ENCODE results near the gene TBCK. TPM values are rescaled to one million over a fixed set of nuclear protein-coding genes. Genes with fewer than 3 reads are reported as not detected.

TBCK gene
- total RNA-seq, 2 experiments from 2014 or later: 22.5 to 25.1 TPM

GRCh38 chr4:106034220-106034619 lies 281.8 kb downstream of the TBCK start:
- ChIA-PET POLR2A (no interaction called here), CTCF (no interaction called here)
- Mint-ChIP-seq H3K9me3 (ENCODE audit: low read depth) (peaks cover 23% of the 10 kb centered on the region), H3K4me1 (no peaks in the 10 kb centered on the region), H3K27ac (no peak overlapping the region), H3K36me3 (ENCODE audit: low read depth) (peaks cover 6% of the 10 kb centered on the region), H3K4me3 (no peak overlapping the region), H3K27me3 (peaks cover 4% of the 10 kb centered on the region)
- intact Hi-C loops (cut with DNase I, micrococcal nuclease): no loop called here
- DNase-seq (no peak), ATAC-seq (no peak)

DNA sequence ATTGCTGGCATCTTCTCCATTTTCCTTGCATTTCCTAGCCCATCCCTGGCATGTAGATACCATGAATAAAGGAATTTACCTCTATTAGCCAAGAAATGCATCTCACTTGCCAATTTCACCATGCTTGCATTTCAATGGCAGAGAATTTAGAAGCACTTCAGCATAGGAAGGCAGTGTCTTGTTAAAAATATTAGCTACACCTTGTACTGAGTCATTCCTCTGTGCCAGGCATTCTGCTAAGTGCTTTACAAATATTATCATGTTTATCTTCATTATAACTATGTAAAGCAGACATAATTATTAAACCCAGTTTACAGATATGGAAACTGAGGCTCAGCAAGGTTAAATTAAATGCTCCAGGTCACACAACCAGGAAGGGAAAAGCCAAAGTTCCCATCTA lies 282.5 kb downstream of the TBCK start:
- Mint-ChIP-seq H3K4me1 (no peaks in the 10 kb centered on the region), H3K36me3 (ENCODE audit: low read depth) (peaks cover 6% of the 10 kb centered on the region), H3K4me3 (no peak overlapping the region), H3K27ac (no peak overlapping the region), H3K9me3 (ENCODE audit: low read depth) (peaks cover 23% of the 10 kb centered on the region), H3K27me3 (peaks cover 4% of the 10 kb centered on the region)
- CTCF ChIA-PET: no interaction called here
- POLR2A ChIA-PET: no interaction called here
- no peak for DNase-seq
- intact Hi-C loops (cut with DNase I, micrococcal nuclease): no loop called here
- no peak for ATAC-seq

DNA sequence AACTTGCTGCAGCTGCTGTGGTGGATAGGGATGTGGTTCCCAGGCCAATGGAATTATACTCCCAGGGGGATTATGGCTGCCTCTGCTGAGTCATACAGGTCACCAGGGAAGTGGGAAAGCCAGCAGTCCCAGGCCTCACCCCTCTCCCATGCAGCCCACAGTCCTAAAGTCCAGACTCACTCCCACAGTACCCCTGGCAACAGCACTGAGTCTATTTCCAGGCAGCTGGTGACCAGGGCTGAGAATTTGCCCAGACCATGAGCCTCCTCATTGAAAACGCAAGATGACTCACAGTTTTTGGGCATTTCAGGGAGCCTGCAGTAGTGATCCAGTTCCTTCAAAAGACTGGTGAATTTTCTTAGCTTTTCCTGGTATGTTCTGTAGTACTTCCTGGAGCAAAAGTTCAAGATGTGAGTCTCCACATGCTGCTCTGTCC lies 283.1 kb downstream of the TBCK start:
- Mint-ChIP-seq H3K4me1 (no peaks in the 10 kb centered on the region), H3K4me3 (no peak overlapping the region), H3K27me3 (peaks cover 4% of the 10 kb centered on the region), H3K36me3 (ENCODE audit: low read depth) (peaks cover 6% of the 10 kb centered on the region), H3K9me3 (ENCODE audit: low read depth) (peaks cover 23% of the 10 kb centered on the region), H3K27ac (no peak overlapping the region)
- CTCF ChIA-PET: no interaction called here
- DNase-seq (no peak), ATAC-seq (no peak)
- intact Hi-C loops (cut with DNase I, micrococcal nuclease): no loop called here
- POLR2A ChIA-PET: no interaction called here

- POLR2A ChIA-PET: no interaction called here
- DNase-seq: no peak
Observed at GRCh38 chr4:106022454-106022853, 293.6 kb downstream of the TBCK start.

GRCh38 chr4:106021737-106022410 lies 294.1 kb downstream of the TBCK start:
- H3K4me3 Mint-ChIP-seq: no peak overlapping the region
- H3K27ac Mint-ChIP-seq: no peak overlapping the region
- no peaks in the 10 kb centered on the region for H3K27me3 Mint-ChIP-seq
- ChIA-PET POLR2A (no interaction called here), CTCF (interaction anchor here (1.3 kb wide), 1 partner anchor 10 kb away, joined by 3 read pairs; no protein-coding TSS in a partner anchor)
- no peaks in the 10 kb centered on the region for H3K4me1 Mint-ChIP-seq
- DNase-seq: no peak
- intact Hi-C loops (cut with DNase I, micrococcal nuclease): no loop called here
- no peak for ATAC-seq
- no peaks in the 10 kb centered on the region for H3K36me3 Mint-ChIP-seq (ENCODE audit: low read depth)
- H3K9me3 Mint-ChIP-seq (ENCODE audit: low read depth): no peaks in the 10 kb centered on the region

More at GRCh38 chr4:106022454-106022853, 293.6 kb downstream of the TBCK start:
- no peak overlapping the region for H3K4me3 Mint-ChIP-seq
- no peaks in the 10 kb centered on the region for H3K36me3 Mint-ChIP-seq (ENCODE audit: low read depth)
- no peak for ATAC-seq
- intact Hi-C loops (cut with DNase I, micrococcal nuclease): no loop called here
- H3K9me3 Mint-ChIP-seq (ENCODE audit: low read depth): peaks cover 3% of the 10 kb centered on the region
- CTCF ChIA-PET: interaction anchor here (1.3 kb wide), 1 partner anchor 9 kb away, joined by 3 read pairs; no protein-coding TSS in a partner anchor
- H3K27me3 Mint-ChIP-seq: no peaks in the 10 kb centered on the region
- H3K4me1 Mint-ChIP-seq: no peaks in the 10 kb centered on the region
- no peak overlapping the region for H3K27ac Mint-ChIP-seq

DNA sequence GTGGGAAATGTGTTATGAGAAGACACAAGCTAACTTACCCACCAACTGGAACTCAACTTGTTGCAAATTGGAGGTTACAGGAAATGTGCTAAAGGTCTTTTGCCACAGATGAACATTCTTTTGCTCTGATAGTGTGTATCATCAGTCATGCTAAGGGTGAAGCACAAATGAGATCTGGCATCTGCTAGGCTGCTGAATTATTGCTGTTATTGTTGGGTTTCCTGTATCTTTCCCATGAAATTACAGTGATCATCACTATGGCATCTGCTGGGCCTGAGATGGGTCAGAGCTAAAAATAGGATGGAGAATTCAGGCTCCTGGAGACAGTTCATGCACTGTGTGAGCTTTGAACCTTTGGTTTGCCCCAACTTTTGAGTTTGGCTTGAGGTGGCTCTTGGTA lies 296.2 kb downstream of the TBCK start:
- ATAC-seq: no peak
- Mint-ChIP-seq H3K36me3 (ENCODE audit: low read depth) (no peaks in the 10 kb centered on the region), H3K4me3 (no peak overlapping the region), H3K27me3 (no peaks in the 10 kb centered on the region), H3K4me1 (no peaks in the 10 kb centered on the region), H3K27ac (no peak overlapping the region), H3K9me3 (ENCODE audit: low read depth) (peaks cover 4% of the 10 kb centered on the region)
- ChIA-PET CTCF (no interaction called here), POLR2A (no interaction called here)
- intact Hi-C loops (cut with DNase I, micrococcal nuclease): no loop called here
- DNase-seq: no peak

DNA sequence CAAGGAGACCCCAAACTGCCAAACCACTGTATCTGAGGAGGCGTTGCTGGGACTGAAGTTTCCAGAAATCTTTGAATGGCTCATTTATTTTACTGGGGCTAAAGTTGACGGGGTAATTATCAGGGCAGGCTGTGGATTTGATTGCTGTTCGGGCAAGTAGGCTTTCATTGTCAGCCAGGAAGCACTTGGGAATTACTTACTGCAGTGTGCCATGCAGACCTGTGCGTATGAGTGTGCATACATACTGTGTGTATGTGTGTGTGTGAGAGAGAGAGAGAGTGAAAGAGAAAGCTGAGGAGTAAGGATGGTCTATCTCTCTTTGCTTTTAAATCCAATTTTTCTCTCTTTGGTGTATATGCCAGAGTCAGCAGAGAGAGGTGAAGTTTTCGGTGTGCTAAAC lies 298.0 kb downstream of the TBCK start:
- no peaks in the 10 kb centered on the region for H3K4me1 Mint-ChIP-seq
- H3K9me3 Mint-ChIP-seq (ENCODE audit: low read depth): peaks cover 15% of the 10 kb centered on the region
- H3K27me3 Mint-ChIP-seq: no peaks in the 10 kb centered on the region
- ChIA-PET CTCF (no interaction called here), POLR2A (no interaction called here)
- intact Hi-C loops (cut with DNase I, micrococcal nuclease): no loop called here
- H3K27ac Mint-ChIP-seq: no peak overlapping the region
- ATAC-seq: no peak
- H3K36me3 Mint-ChIP-seq (ENCODE audit: low read depth): no peaks in the 10 kb centered on the region
- DNase-seq: no peak
- no peak overlapping the region for H3K4me3 Mint-ChIP-seq

DNA sequence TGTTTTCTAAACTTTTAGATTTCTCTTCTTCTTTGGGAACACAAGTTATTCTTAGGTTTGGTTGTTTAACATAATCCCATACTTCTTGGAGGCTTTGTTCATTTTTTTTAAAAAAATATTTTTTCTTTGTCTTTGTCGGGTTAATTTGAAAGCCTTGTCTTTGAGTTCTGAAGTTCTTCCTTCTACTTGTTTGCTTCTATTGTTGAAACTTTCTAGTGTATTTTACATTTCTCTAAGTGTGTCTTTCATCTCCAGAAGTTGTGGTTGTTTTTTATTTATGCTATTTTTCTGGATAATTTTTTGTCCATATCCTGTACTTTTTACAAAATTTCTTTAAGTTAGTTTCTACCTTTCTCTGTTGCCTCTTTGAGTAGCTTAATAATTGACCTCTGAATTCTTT lies 304.6 kb downstream of the TBCK start:
- no peaks in the 10 kb centered on the region for H3K36me3 Mint-ChIP-seq (ENCODE audit: low read depth)
- H3K9me3 Mint-ChIP-seq (ENCODE audit: low read depth): peaks cover 35% of the 10 kb centered on the region
- ChIA-PET CTCF (interaction anchor here (0.8 kb wide), 1 partner anchor 201 kb away, joined by 3 read pairs; no protein-coding TSS in a partner anchor), POLR2A (no interaction called here)
- DNase-seq (no peak), ATAC-seq (no peak)
- H3K4me3 Mint-ChIP-seq: no peak overlapping the region
- no peaks in the 10 kb centered on the region for H3K27me3 Mint-ChIP-seq
- H3K27ac Mint-ChIP-seq: no peak overlapping the region
- H3K4me1 Mint-ChIP-seq: no peaks in the 10 kb centered on the region
- intact Hi-C loops (cut with DNase I, micrococcal nuclease): no loop called here

DNA sequence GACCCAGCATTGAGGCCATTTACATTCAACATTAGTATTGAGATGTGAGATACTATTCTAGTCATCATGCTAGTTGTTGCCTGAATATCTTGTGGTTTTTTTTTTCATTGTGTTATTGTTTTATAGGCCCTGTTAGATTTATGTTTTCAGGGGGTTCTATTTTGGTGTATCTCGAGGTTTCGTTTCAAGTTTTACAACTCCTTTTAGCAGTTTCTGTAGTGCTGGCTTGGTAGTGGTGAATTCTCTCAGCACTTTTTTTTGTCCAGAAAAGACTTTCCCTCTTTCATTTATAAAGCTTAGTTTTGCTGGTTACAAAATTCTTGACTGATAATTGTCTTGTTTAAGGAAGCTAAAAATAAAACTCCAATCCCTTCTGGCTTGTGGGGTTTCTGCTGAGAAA lies 305.2 kb downstream of the TBCK start:
- peaks cover 35% of the 10 kb centered on the region for H3K9me3 Mint-ChIP-seq (ENCODE audit: low read depth)
- intact Hi-C loops (cut with DNase I, micrococcal nuclease): no loop called here
- no peak overlapping the region for H3K27ac Mint-ChIP-seq
- no peaks in the 10 kb centered on the region for H3K36me3 Mint-ChIP-seq (ENCODE audit: low read depth)
- POLR2A ChIA-PET: no interaction called here
- no peak overlapping the region for H3K4me3 Mint-ChIP-seq
- DNase-seq (no peak), ATAC-seq (no peak)
- H3K4me1 Mint-ChIP-seq: no peaks in the 10 kb centered on the region
- H3K27me3 Mint-ChIP-seq: no peaks in the 10 kb centered on the region
- CTCF ChIA-PET: no interaction called here

GRCh38 chr4:106002994-106003393 lies 313.0 kb downstream of the TBCK start:
- H3K27me3 Mint-ChIP-seq: no peaks in the 10 kb centered on the region
- no peak overlapping the region for H3K4me3 Mint-ChIP-seq
- ChIA-PET POLR2A (no interaction called here), CTCF (no interaction called here)
- H3K4me1 Mint-ChIP-seq: no peaks in the 10 kb centered on the region
- intact Hi-C loops (cut with DNase I, micrococcal nuclease): no loop called here
- no peaks in the 10 kb centered on the region for H3K9me3 Mint-ChIP-seq (ENCODE audit: low read depth)
- no peak for ATAC-seq
- H3K36me3 Mint-ChIP-seq (ENCODE audit: low read depth): no peaks in the 10 kb centered on the region
- no peak for DNase-seq
- H3K27ac Mint-ChIP-seq: no peak overlapping the region

DNA sequence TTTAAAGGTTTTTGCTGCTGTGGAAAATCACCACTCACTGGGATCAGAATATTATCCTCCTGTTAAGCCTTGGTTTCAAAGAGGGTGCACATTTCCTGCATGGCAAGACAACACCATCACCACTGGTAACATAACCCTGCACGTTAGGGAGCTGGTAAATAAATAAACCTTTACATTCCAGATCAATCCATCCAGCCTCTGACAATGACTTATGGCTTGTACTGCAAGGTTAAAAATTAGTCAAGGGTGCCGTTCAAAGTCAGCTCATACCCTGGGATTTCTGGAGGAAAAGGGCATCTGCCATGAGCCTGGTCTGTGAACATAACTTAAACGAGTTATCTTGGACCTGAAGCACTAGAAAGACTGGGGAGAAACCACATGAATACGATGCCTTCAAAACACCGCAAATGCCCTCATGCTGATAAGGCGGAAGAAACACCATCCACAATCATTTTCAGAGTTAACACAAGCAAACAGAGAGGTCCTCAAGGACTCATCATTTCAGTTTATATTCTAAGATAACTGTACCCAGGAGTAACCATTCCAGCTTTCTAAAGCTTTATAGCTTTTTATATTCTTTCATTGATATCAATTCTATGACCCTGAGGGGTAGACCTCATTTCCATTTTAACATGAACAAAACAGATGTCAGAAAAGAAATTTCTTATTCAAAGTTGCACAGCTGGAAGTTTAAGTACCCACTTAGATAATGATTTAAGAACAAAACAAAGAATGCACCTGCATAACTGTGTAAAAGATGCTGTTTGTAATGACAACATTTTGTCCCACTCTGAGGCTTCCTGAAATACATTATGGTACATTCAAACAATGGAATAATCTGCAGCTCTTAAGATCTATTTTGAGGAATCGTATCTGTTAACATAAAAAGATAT lies 317.6 kb downstream of the TBCK start:
- Mint-ChIP-seq H3K27me3 (no peaks in the 10 kb centered on the region), H3K4me1 (no peaks in the 10 kb centered on the region), H3K9me3 (ENCODE audit: low read depth) (no peaks in the 10 kb centered on the region), H3K27ac (no peak overlapping the region), H3K4me3 (no peak overlapping the region), H3K36me3 (ENCODE audit: low read depth) (no peaks in the 10 kb centered on the region)
- ATAC-seq (no peak), DNase-seq (no peak)
- ChIA-PET CTCF (no interaction called here), POLR2A (no interaction called here)
- intact Hi-C loops (cut with DNase I, micrococcal nuclease): no loop called here

DNA sequence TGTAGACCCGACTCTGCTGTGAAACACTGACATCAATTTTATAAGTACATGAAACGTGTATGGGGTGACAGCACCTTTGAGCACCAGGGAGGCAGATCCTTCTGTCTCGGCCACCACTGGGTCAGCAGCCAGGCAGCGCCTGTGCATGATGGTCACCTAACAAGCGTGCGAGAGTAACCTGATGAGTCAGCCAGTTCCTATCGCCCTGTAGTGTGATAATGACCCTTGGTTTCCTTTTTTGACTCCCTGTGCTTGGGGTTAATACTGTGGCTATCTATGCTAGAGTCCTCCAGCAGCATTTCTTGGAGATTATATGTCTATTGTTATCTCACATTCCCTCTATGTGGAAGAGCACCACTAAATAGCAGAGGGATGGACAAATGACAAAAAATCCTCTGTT lies 319.2 kb downstream of the TBCK start:
- no peak overlapping the region for H3K27ac Mint-ChIP-seq
- no peaks in the 10 kb centered on the region for H3K4me1 Mint-ChIP-seq
- intact Hi-C loops (cut with DNase I, micrococcal nuclease): no loop called here
- no peaks in the 10 kb centered on the region for H3K36me3 Mint-ChIP-seq (ENCODE audit: low read depth)
- DNase-seq: no peak
- no peak overlapping the region for H3K4me3 Mint-ChIP-seq
- no peaks in the 10 kb centered on the region for H3K27me3 Mint-ChIP-seq
- ChIA-PET CTCF (no interaction called here), POLR2A (no interaction called here)
- ATAC-seq: no peak
- H3K9me3 Mint-ChIP-seq (ENCODE audit: low read depth): no peaks in the 10 kb centered on the region
